GM21390 (cell line): ENCODE results near the gene CERS4.
"Not testable (repeated sequence)": the region's sequence is repeated elsewhere in the genome, so short reads cannot be mapped to it uniquely, and the experiment has no call there.

Experiments
- ATAC-seq: cut with Tn5 transposase; IDR thresholded peaks from one replicate; pipeline ENCODE4 v1.9.1; 2021; ENCODE audit not compliant: unreplicated experiment

CERS4 gene, protein sequence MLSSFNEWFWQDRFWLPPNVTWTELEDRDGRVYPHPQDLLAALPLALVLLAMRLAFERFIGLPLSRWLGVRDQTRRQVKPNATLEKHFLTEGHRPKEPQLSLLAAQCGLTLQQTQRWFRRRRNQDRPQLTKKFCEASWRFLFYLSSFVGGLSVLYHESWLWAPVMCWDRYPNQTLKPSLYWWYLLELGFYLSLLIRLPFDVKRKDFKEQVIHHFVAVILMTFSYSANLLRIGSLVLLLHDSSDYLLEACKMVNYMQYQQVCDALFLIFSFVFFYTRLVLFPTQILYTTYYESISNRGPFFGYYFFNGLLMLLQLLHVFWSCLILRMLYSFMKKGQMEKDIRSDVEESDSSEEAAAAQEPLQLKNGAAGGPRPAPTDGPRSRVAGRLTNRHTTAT

DNA sequence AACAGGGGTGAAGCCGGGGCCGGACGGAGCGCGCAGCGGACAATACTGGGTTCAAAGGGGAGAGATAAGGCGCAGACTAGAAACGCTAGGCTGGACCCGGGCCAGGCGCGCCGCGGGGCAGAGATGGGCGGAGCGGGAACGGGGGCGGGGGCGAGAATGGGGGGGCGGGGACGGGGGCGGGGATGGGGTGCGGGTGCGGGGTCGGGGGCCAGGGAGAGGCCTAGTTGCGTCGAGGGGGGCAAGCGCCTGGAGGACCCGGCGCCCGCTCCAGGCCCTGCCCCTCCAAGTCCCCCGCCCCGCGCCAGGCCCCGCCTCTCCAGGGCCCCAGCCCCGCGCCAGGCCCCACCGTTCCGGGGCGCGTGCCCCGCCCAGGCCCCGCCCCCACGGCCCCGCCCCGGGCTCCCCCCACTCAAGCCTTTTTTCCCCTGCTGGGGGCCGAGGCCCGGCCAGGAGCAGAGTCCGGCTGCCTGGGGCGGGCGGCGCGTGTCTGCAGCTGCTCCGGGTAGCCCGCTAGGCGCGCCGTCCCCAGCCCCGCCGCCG lies at the start of gene CERS4:
CERS4 (plus strand) TSS at position 449 of the 540 bp plus-strand sequence. CDS start 41,707 bp downstream, outside the sequence.
- ATAC-seq, result peak; percentile 63

DNA sequence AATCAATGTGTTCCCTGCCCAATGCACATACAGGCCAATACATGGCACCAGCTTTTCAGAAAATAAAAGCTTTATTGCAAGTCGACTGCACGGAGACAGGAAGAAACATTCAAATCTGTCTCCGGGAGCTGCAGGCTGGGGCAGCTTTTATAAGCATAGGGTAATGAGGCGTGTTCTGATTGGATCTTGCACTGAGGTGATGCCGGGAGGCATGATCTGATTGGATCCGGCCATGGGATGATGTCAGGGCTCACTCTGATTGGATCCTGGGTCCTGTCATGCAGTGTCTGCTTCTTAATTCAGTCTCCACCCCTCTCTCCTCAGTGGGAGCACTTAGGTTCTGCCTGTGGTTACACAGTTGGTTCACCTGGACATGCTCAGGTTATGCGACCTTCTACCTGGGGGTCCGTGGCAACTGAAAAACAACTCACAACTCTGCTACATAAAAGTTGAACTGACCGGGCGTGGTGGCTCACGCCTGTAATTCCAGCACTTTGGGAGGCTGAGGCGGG lies 48.0 kb upstream of the CERS4 start:
- no peak for ATAC-seq

DNA sequence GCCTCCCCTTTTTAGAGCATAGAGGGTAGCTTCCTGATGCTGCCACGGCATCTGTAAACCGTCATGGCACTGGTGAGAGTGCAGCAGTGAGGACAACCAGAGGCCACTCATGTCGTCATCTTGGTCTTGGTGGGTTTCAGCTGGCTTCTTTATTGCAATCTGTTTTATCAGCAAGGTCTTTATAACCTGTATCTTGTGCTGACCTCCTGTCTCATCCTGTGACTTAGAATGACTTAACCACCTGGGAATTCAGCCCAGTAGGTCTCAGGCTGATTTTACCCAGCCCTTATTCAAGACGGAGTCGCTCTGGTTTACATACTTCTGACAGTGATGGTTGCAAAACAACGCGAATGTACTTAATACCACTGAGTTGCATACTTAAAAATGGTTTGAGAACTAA lies 45.4 kb upstream of the CERS4 start:
- no peak for ATAC-seq

DNA sequence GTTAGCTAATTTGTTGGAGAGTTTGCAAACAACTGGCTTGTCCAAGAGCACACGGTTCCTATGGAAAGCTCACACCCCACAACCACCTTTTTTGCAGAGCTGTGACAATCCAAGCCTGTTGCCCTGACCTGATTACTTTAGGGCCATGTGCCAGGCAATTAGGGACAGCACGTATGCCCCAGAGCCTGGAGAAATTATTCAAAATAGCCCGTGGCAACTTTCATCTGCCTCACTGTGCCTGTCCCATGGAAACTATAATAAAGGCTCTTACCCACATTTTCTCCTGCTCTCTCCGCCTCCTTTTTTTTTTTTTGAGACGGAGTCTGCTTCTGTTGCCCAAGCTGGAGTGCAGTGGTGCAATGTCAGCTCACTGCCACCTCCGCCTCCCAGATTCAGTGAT lies 41.2 kb upstream of the CERS4 start:
- no peak for ATAC-seq

DNA sequence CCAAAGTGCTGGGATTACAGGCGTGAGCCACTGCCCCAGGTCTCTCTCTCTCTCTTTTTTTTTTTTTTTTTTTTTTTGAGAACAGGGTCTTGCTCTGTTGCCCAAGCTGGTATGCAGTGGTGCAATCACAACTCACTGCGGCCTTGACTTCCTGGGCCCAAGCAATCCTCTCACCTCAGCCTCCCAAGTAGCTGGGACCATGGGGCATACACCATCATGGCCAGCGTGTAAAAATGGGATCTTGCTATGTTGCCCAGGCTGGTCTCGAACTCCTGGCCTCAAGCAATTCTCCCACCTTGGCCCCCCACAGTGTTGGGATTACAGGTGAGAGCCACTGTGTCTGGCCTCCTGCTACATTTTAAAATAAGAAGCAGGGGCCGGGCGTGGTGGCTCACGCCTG lies 40.6 kb upstream of the CERS4 start:
- ATAC-seq, result no peak

DNA sequence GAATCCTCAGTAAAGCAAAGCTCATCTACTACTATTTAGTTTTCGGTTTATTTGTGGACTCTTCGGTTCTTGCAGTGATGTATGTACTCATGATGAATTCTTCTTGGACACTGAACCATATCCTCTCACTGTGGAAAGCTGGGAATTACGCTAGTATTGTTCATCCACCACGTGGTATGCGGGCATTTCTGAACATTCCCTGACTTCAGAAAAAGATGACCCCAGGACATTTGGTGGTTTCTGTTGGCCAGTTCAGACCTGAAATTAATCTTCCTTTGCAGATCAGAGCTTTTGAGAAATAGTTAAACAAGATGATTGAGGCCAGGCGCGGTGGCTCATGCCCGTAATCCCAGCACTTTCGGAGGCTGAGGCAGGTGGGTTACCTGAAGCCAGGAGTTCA lies 34.5 kb upstream of the CERS4 start:
- ATAC-seq, result no peak

DNA sequence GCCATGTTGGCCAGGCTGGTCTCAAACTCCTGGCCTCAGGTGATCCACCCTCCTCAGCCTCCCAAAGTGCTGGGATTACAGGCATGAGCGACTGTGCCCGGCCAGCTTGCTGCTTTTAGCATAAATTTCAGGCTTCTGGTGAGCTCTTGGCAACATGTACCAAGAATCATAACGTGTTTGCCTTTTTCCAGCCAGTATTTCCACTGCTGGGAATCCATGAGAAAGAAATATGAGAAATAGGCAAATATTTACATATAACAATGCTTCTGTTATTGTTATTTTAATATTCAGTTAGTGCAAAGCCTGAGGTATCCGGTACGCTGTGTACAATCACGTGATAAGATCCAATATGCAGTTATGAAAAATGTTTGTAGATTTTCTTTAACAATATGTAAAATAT lies 29.2 kb upstream of the CERS4 start:
- ATAC-seq, result no peak

DNA sequence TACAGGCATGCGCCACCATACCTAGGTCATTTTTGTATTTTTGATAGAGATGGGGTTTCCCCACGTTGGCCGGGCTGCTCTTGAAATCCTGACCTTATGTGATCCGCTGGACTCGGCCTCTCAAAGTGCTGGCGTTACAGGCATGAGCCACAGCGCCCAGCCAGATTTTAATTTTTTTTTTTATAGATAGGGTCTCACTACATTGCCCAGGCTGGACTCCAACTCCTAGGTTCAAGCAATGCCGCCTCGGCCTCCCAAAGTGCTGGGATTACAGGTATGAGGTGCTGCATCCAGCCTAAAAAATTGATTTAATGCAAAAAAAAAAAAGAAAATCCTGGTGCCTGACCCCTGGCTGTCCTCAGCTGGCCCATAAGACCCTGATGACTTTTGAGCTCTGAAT lies 24.9 kb upstream of the CERS4 start:
- ATAC-seq, result no peak

DNA sequence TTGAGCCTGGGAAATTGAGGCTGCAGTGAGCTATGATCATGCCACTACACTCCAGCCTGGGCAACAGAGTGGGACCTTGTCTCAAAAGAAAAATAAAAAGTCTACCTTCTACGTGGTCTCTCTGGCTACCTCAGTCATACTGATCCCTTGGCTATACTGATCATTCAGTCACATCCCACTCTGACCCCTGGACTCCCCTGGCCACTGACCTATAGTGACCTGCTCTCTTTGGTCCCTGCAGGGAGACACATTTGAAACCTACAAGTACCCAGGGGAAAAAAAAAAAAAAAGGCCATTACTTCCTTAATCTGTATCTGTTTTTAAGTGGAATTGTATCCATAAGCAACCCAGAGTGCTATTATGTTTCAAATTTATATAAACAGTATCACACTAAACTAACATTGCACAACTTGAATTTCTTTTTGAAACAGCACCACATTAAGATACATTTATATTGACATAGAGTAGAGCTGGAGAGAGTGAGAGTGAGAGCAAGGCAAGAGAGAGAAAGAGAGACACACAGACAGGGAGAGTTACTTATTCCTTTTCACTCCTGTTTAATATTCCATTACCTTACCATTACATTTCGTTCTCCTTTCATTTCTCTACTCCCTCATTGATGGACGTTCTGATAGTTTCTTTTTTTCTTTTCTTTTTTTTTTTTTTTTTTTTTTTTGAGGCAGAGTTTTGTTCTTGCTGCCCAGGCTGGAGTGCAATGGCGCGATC lies 23.7 kb upstream of the CERS4 start:
- no peak for ATAC-seq

DNA sequence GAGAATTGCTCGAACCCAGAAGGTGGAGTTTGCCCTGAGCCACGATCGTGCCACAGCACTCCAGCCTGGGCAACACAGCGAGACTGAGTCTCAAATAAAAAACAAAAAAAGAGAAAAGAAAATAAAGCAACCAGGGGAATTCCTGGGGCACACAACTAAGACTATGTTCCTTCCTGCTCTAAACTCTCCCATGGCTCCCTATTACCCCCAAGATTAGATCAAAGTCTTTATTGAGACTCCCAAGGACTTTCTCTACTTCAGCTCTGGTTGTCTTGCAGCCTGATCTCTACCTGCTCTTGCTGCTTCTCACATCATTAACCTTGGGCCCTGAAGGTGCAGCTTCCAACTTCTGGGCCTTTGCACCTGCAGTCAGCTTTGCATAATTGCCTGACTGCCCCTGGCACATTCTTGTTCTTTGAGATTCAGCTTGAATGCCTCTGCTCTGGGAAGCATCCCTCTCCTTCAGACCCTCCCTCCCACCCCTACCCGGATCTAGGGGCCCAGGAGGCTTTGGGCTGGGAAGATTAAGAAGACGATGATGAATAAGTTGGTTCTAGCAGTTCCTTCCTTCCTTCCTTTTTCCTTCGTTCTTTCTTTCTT lies 16.8 kb upstream of the CERS4 start:
- ATAC-seq, result no peak

DNA sequence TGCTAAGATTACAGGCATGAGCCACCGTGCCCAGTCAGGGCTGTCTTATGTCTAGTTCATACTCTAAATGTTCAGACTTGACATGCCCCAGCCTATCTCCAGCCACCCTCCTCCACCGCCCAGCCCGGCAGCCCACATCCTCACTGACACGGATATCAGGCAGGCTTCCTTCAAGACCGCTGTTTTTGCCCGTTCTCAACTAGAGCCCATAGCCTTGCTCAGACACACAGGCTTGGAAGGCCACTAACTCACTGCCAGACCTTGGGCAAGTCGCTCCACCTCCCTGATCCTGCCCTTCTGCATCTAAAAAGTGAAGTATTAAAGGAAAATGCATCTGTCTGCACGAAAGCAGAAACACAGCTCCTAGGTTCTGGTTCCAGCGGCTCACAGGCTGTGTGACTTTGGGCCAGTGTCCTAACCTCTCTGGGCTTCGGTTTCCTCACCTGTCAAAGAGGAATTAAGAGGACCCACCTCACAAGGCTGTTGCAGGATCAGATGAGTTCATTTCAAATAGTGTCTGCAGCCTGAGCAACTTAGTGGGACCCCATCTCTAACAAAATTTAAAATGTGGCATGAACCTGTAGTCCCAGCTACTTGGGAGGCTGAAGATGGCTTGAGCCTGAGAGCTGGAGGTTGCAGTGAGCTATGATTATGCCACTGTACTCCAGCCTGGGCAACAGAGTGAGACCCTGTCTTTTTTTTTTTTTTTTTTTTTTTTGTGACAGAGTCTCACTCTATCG lies 14.5 kb upstream of the CERS4 start:
- ATAC-seq, result no peak

DNA sequence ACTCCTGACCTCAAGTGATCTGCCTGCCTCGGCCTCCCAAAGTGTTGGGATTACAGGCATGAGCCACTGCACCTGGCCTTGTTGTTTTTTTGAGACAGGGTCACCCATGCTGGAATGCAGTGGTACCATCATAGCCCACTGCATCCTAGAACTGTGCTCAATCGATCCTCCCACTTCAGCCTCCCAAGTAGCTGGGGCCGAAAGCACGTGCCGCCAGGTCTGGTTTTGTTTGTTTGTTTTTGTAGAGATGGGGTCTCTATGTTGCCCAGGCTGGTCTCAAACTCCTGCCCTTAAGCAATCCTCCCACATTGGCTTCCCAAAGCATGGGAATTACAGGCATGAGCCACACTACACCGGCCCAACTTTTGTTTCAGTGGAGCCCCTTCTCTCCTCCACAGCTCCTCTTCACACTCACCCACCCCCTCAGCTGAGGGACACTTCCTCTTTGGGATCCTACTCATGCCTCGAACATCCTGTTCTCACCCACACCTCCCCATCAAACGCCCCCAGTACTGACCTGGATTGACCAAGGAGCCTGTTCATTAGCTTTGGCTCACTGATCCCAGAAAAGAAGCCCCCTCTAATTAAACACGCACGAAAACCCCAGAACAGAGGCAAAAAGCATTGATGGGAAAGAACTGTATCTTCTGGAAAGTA lies 12.8 kb upstream of the CERS4 start:
- no peak for ATAC-seq

DNA sequence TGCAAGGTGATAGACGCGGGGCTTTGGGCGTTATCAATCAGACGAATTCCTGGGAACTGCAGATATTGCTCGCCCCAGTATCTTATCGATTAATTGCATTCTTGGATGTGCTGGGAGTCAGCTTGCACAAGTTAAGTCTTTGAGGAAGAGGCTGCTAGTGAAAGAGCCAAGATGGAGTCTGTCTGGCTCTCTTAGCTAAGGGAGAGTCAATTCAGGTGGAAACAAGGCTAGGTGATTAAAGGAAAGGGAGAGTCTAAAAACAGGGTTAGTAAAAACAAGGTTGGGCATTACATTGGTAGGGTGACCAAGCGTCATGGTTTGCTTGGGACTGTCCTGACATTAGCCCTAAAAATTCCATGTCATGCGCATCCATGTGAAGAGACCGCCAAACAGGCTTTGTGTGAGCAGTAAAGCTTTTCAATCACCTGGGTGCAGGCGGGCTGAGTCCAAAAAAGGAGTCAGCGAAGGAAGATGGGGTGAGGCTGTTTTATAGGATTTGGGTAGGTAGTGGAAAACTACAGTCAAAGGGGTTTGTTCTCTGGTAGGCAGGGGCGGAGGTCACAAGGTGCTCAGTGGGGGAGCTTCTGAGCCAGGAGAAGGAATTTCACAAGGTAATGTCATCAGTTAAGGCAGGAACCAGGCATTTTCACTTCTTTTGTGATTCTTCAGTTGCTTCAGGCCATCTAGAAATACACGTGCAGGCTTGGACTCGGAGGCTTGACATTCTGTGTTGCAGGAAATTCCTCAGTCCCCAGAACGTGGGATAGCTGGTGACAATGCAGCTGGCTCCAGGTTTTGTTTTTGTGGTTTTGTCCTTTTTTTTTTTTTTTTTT lies 5.7 kb upstream of the CERS4 start:
- ATAC-seq, result not testable (repeated sequence)

DNA sequence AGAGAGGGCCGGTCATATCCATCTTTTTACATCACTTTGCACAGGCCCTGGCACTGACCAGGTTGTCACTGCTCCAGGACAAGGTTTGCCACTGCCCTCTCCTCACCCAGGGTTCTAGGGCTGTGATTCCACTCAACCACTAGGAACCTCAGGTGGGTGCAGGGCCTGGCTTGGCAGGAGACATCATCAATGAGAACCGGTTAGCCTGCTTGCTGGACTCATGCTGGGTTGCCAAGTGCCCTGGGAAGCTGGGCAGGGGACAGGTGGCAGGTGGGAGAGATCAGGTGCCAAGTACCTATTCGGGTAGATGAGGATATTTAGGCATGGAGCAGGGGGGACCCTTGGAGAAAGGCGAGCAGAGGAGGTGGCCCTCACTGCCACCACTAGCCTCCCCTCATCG lies 4.2 kb upstream of the CERS4 start:
- no peak for ATAC-seq

DNA sequence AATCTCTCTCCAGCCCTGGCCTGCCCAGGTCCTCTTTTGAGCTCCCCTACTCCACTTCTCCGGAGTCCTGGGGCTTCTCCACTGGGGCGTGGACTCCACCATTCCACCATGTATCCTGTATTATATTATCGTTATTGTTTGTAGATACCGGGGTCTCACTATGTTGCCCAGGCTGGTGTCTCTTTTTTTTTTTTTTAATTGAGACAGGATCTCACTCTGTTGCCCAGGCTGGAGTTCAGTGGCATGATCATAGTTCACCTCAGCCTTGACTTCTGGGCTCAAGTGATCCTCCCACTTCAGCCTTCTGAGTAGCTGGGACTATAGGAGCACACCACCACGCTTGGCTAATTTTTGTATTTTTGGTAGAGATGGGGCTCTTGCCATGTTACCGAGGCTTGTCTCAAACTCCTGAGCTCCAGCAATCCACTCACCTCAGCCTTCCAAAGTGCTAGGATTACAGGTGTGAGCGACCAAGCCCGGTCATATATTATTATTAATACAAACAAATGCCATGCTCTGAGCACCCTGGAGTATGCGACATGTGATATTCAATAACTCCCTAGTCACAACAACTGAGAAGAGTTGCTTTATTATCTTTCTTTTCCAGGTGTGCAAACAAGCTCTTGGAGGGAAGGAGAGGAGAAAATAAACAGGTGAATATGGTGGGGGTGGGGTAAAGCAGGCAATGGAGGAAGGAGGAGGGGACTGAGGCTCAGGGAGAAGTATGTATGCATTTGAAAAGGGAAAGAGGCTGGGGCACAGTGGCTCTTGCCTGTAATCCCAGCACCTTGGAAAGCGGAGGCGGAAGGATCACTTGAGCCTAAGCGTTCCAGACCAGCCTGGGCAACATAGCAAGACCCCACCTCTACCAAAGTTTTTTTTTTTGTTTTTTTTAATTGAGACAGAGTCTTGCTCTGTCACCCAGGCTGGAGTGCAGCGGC lies 2.8 kb upstream of the CERS4 start:
- no peak for ATAC-seq

DNA sequence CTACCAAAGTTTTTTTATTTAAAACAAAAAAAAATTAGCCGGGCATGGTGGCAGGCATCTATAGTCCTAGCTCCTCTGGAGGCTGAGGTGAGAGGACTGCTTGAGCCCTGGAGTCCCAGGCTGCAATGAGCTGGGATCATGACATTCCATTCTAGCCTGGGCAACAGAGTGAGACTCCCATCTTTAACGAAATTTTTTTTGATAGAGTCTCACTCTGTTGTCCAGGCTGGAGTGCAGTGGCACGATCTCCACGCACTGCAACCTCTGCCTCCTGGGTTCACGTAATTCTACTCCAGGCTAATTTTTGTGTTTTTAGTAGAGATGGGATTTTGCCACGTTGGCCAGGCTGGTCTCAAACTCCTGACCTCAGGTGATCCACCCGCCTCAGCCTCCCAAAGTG lies 1.8 kb upstream of the CERS4 start:
- ATAC-seq, result not testable (repeated sequence)

DNA sequence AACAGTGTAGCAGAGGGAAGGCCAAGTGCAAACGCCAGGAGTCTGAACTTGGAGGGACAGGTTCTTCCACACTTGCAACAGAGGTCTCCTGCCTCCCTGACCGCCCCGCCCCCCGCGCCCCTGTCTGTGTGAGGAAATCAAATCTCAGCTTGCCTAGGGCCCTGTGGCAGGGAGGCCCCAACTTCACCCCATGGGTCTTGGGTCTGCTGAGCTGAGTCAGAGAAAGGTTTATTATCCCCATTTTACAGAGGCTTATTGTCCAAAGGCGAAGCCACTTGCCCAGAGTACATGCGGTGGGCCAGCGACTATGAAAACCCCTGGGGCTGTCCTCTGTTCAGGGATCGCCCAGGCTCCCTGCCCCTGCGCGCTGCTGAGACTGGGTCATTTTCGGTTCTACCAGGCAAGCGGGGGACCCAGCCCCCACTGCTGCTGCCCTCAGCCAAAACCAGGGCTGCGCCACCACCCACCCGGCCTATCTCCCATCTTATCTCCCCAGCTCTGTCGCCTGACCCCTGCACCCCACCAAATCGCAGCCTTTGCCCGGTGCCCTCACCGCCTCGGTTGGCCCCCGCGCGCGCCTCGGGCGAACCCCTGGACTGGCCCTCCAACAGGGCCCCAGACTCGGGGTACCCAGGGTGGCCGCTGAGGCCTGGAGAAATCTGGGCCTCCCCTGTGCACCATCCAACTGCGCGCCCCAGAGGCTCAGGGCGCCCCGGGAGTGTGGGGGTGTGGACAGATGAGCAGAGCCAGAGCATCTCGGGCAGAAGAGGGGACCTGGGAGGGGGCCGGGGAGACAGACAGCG lies 850 bp upstream of the CERS4 start:
- ATAC-seq, result no peak
